ENCODE data around the gene HINT3. TPM values are rescaled to one million over a fixed set of nuclear protein-coding genes. Genes with fewer than 3 reads are reported as not detected.

Gene HINT3
- total and polyA plus RNA-seq, 2 experiments from 2014 or later: 1.8 to 8.0 TPM

GRCh38 chr6:125962900-125963497 lies 6.4 kb downstream of the HINT3 start:
- no peaks in the 10 kb centered on the region for H3K9me2 ChIP-seq (ENCODE audit: insufficient read depth)

More at GRCh38 chr6:125962900-125963497, 6.4 kb downstream of the HINT3 start:
- no peak for ATAC-seq
- no peak overlapping the region for H3K4me3 ChIP-seq
- no peak overlapping the region for H3K27ac ChIP-seq (ENCODE audit: low read depth)
- H3K36me3 ChIP-seq (ENCODE audit: insufficient read depth): no peaks in the 10 kb centered on the region
- no peaks in the 10 kb centered on the region for H3F3A ChIP-seq (replicated peaks; ENCODE audit: low read depth)
- DNase-seq (ENCODE audit: low spot score): no peak
- no peak overlapping the region for H3K27ac Mint-ChIP-seq
- no peak for TF ChIP-seq CREB1 (CRISPR knock-in tag; IDR thresholded peaks at IDR 0.05; ENCODE audit: low read depth)
- TF ChIP-seq, protein P1, sequence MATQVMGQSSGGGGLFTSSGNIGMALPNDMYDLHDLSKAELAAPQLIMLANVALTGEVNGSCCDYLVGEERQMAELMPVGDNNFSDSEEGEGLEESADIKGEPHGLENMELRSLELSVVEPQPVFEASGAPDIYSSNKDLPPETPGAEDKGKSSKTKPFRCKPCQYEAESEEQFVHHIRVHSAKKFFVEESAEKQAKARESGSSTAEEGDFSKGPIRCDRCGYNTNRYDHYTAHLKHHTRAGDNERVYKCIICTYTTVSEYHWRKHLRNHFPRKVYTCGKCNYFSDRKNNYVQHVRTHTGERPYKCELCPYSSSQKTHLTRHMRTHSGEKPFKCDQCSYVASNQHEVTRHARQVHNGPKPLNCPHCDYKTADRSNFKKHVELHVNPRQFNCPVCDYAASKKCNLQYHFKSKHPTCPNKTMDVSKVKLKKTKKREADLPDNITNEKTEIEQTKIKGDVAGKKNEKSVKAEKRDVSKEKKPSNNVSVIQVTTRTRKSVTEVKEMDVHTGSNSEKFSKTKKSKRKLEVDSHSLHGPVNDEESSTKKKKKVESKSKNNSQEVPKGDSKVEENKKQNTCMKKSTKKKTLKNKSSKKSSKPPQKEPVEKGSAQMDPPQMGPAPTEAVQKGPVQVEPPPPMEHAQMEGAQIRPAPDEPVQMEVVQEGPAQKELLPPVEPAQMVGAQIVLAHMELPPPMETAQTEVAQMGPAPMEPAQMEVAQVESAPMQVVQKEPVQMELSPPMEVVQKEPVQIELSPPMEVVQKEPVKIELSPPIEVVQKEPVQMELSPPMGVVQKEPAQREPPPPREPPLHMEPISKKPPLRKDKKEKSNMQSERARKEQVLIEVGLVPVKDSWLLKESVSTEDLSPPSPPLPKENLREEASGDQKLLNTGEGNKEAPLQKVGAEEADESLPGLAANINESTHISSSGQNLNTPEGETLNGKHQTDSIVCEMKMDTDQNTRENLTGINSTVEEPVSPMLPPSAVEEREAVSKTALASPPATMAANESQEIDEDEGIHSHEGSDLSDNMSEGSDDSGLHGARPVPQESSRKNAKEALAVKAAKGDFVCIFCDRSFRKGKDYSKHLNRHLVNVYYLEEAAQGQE (IDR thresholded peaks at IDR 0.05; ENCODE audit: unreplicated experiment): no peak
- TF ChIP-seq STAT1 (IDR thresholded peaks at IDR 0.05; ENCODE audit: unreplicated experiment): no peak
- no peak for TF ChIP-seq NANOG (IDR thresholded peaks at IDR 0.05; ENCODE audit: borderline replicate concordance)
- TF ChIP-seq CTCF (conservative IDR thresholded peaks at IDR 0.05; ENCODE audit: low read depth in 2 of 2): no peak
- no peak for TF ChIP-seq EZH2phosphoT487 (IDR thresholded peaks at IDR 0.05; ENCODE audit: unreplicated experiment)
- TF ChIP-seq ZNF331 (CRISPR knock-in tag; IDR thresholded peaks at IDR 0.05; ENCODE audit: low read depth): no peak
- TF ChIP-seq, protein P2, sequence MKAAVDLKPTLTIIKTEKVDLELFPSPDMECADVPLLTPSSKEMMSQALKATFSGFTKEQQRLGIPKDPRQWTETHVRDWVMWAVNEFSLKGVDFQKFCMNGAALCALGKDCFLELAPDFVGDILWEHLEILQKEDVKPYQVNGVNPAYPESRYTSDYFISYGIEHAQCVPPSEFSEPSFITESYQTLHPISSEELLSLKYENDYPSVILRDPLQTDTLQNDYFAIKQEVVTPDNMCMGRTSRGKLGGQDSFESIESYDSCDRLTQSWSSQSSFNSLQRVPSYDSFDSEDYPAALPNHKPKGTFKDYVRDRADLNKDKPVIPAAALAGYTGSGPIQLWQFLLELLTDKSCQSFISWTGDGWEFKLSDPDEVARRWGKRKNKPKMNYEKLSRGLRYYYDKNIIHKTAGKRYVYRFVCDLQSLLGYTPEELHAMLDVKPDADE (IDR thresholded peaks at IDR 0.05): no peak
- TF ChIP-seq POLR2AphosphoS5 (IDR thresholded peaks at IDR 0.05; ENCODE audit: low read depth): no peak
- TF ChIP-seq ZNF114 (CRISPR knock-in tag; IDR thresholded peaks at IDR 0.05): no peak
- no peak for TF ChIP-seq EZH2 (IDR thresholded peaks at IDR 0.05; ENCODE audit: low read depth, unreplicated experiment)
- TF ChIP-seq ZNF462 (CRISPR knock-in tag; IDR thresholded peaks at IDR 0.05): no peak
- no peak overlapping the region for H3K4me3 Mint-ChIP-seq
- H3K79me2 ChIP-seq (replicated peaks; ENCODE audit: insufficient read depth): no peaks in the 10 kb centered on the region
- H3K27me3 Mint-ChIP-seq (ENCODE audit: insufficient read depth, low read depth, poor library complexity): no peaks in the 10 kb centered on the region
- no peak overlapping the region for H2AFZ ChIP-seq
- H3K4me1 ChIP-seq (ENCODE audit: insufficient read depth): peaks cover 3% of the 10 kb centered on the region; the same call in 1 of the 2 replicates
- H3K4me1 Mint-ChIP-seq: no peaks in the 10 kb centered on the region
- no peaks in the 10 kb centered on the region for H3K27me3 ChIP-seq (ENCODE audit: insufficient read depth)
- H3K4me2 ChIP-seq: no peak overlapping the region
- no peaks in the 10 kb centered on the region for H3K9me3 Mint-ChIP-seq
- no peaks in the 10 kb centered on the region for H4K20me1 ChIP-seq (replicated peaks; ENCODE audit: insufficient read depth)
- H3K36me3 Mint-ChIP-seq (ENCODE audit: low read depth): peaks cover 3% of the 10 kb centered on the region; the same call in 1 of the 3 replicates

Measured in GM23338 (cell line).